OCI-LY1 (cell line): ENCODE results near the gene C4orf54.

Experiments
- CTCF ChIP-seq: fragments of 200-600 bp; sonication (generic), shearing (Covaris generic); IDR thresholded peaks from 2 replicates; pipeline ENCODE4 v1.5.1; 2017; ENCODE audit warnings: mild to moderate bottlenecking, antibody characterized with exemption, low read length, moderate library complexity, mixed read lengths
- EZH2 ChIP-seq: fragments of 200-600 bp; sonication (generic), shearing (Covaris generic); IDR thresholded peaks from 2 replicates; pipeline ENCODE4 v1.8.0; 2017; ENCODE audit warnings: borderline replicate concordance, mixed run types, mild to moderate bottlenecking, antibody characterized with exemption, low read length, moderate library complexity, mixed read lengths

GRCh38 chr4:99683895-99684294, 26.3 kb upstream of the C4orf54 start:
- TF ChIP-seq CTCF = no peak
- no peak for TF ChIP-seq EZH2
